MV-4-11 (cell line): ENCODE data around the gene DDIAS.
"Not testable (repeated sequence)": the region's sequence is repeated elsewhere in the genome, so short reads cannot be mapped to it uniquely, and the experiment has no call there.

Experiments
- DNase-seq: peaks from one replicate; lab custom pipeline; 2025; lab: John Stamatoyannopoulos, UW

The DDIAS gene

DNA sequence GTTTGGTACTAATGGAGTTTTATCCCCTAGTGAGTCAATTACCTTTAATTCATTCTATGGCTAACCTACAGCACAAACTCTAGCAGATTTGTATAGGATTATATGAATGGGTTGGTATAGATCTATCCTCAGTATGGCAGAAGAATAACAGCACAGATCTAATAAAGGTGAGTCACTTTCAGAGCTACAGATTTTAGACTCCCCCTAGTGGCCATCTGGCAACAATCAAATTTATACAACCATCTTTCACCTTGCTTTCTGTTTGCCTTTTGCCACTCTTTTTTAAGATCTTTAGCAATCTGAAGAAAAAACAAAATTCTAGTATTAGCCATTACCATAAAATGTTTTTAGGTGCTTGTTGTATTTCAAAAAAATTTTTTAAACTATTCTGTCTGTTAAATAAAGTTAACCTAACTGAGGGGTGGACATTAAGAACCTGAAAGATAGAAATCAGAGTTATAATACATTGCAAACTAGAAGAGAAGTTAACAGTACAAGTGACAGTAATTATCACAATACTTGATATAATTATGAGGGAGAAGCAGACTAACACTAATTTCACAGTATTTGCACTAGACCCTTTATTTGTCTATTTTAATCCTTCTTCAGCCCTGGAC lies 25.8 kb downstream of the DDIAS start:
- peak; percentile 23 for DNase-seq

- no peak for DNase-seq
These were observed 27.6 kb downstream of the DDIAS start for GRCh38 chr11:82929121-82929520.

- DNase-seq: peak; percentile 4
These were observed 28.7 kb downstream of the DDIAS start for GRCh38 chr11:82930229-82930628.

- DNase-seq: no peak
These were observed 29.2 kb downstream of the DDIAS start for GRCh38 chr11:82930734-82931133.

DNA sequence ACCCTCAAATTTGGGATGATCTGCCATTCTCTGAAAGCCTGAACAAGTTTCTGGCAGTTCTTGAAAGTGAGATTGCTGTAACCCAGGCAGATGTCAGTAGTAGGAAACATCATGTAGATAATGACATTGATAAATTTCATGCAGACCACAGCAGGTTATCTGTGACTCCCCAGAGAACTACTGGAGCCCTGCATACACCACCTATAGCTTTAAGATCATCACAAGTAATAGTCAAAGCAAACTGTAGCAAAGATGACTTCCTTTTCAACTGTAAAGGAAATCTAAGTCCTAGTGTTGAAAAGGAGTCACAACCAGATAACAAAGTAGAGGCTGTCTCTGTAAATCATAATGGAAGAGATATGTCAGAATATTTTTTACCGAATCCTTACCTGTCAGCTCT lies 31.0 kb downstream of the DDIAS start:
- no peak for DNase-seq

GRCh38 chr11:82936261-82936660 lies 34.7 kb downstream of the DDIAS start:
- no peak for DNase-seq

GRCh38 chr11:82937554-82937953 lies 36.0 kb downstream of the DDIAS start:
- DNase-seq: no peak

DNA sequence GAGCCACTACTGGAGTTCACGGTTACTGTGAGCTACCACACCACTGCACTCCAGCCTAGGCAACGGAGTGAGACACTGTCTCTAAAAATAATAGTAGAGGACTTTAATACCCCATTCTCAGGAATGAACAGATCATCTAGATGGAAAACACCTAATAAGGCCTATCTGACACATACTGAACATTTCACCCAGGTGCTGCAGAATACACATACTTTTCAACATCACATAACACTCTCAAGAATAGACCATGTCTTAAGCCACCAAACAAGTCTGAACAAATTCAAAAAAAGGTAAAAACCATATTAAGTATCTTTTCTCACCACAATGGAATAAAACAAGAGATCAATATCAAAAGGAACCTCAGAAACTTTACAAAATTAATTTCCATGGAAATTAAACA lies 37.9 kb downstream of the DDIAS start:
- no peak for DNase-seq

GRCh38 chr11:82942376-82942775 lies 40.8 kb downstream of the DDIAS start:
- DNase-seq: no peak

DNA sequence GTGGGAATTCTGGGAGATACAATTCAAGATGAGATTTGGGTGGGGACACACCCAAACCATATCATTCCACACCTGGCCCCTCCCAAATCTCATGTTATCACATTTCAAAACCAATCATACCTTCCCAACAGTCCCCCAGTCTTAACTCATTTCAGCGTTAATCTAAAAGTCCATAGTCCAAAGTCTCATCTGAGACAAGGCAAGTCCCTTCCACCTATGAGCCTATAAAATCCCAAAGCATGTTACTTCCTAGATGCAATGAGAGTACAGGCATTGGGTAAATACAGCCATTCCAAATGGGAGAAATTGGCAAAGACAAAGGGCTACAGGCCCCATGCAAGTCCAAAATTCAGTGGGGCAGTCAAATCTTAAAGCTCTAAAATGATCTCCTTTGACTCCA lies 41.9 kb downstream of the DDIAS start:
- not testable (repeated sequence) for DNase-seq

- no peak for DNase-seq
These were observed 42.7 kb downstream of the DDIAS start for GRCh38 chr11:82944198-82944597.

- not testable (repeated sequence) for DNase-seq
These were observed 43.5 kb downstream of the DDIAS start for GRCh38 chr11:82945041-82945440.

- DNase-seq: no peak
These were observed 44.1 kb downstream of the DDIAS start for GRCh38 chr11:82945682-82946081.

GRCh38 chr11:82949352-82949751 lies 47.8 kb downstream of the DDIAS start:
- DNase-seq: no peak

GRCh38 chr11:82950502-82950901 lies 49.0 kb downstream of the DDIAS start:
- not testable (repeated sequence) for DNase-seq

GRCh38 chr11:82955736-82956453 lies 54.4 kb downstream of the DDIAS start:
- not testable (repeated sequence) for DNase-seq

DNA sequence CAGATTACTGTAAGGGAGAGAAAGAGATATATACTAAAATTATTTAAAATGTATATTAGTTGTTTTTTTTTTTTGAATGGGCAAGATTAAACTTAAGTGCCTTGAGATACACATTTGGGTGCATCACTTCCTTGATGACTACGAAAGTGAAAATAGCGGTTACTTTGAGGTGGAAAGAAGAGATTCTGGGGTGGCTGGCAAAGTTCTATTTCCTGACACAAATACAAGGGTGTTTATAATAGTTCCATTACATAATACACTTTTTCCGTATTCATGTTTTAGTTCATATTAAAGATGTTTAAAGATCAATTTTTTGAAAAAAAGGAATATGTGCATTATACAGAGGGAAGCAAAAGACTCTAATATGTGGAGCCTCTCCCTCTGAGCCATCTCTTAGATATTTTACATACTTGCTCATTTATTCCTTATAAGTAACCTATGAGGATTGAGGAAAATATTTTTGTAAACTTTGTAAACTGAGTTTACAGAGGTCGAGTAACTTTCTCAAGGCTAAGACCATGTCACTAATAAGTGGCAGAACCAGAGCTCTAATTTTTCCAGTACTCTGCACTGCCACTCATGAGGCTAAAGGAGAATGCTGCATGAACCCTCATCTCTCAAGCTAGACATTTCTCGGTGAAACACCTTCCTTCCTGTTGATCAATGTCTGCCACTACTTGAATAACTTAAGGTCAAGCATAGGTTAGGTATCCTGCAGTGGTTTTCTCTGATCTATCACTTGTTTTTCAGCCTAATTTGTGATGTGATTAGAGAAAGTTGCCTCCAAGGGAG lies 58.6 kb downstream of the DDIAS start:
- peak; percentile 57 for DNase-seq

DNA sequence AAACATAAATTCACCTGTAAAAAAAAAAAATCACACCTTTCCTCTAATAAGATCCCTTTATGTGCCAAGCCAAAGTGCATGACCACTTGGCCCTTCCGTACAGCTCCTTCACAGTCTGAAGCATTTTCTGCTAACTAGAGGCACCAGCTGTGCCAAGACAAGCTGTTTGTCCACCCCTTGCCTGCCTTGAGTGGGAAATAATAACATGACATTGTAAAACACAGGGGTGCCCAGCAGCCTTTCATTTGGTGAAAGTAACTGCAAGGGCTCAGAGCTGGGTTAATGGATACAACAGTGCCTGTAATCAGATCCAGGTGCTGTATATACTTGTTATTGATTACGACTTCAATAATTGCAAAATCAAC lies 59.2 kb downstream of the DDIAS start:
- DNase-seq: no peak

DNA sequence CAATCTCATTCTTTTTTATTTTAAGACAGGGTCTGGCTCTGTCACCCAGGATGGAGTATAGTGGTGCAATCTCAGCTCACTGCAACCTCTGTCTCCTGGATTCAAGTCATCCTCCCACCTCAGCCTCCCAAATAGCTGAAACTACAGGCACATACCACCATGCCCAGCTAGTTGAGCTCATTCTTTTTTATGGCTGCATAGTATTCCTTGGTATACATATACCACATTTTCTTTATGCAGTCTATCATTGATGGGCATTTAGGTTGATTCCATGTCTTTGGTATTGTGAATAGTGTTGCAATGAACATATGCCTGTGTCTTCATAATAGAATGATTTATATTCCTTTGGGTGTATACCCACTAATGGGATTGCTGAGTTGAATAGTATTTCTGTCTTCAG lies 60.5 kb downstream of the DDIAS start:
- DNase-seq: not testable (repeated sequence)

DNA sequence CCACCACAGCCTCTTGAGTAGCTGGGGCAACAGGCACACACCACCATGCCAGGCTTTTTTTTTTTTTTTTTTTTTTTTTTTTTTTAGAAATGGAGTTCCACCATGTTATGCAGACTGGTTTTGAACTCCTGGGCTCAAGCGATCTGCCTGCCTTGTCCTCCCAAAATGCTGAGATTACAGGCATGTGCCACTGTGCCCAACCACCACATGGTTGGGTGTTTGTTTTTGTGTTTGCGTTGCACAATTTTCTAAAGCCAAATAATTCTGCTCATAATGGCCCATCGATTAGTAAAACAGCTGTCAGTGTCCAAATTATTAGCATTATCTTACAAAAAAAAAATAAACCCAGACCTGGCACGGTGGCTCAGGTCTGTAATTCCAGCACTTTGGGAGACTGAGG lies 65.8 kb downstream of the DDIAS start:
- DNase-seq: no peak

GRCh38 chr11:82969811-82970210 lies 68.3 kb downstream of the DDIAS start:
- no peak for DNase-seq

DNA sequence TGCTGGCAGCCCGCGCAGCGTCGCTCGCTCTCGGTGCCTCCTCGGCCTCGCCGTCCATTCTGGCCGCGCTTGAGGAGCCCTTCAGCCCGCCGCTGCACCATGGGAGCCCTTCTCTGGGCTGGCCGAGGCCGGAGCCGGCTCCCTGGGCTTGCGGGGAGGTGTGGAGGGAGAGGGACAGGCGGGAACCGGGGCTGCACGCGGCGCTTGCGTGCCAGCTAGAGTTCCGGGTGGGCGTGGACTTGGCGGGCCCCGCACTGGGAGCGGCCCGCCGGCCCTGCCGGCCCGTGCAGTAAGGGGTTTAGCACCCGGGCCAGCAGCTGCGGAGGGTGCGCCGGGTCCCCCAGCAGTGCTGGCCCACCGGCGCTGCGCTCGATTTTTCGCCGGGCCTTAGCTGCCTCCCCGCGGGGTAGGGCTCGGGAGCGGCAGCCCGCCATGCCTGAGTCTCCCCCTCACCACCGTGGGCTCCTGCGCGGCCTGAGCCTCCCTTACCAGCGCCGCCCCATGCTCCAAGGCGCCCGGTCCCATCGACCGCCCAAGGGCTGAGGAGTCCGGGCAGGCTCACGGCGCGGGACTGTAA lies 69.1 kb downstream of the DDIAS start:
- not testable (repeated sequence) for DNase-seq

GRCh38 chr11:82971519-82971946 lies 70.0 kb downstream of the DDIAS start:
- DNase-seq: peak; percentile 34
